OCI-M2 (cell line): ENCODE data around the gene GAB2.

ENCODE experiments used
- DNase-seq: peaks from one replicate; lab custom pipeline; 2025; ENCODE audit not compliant: unreplicated experiment; lab: John Stamatoyannopoulos, UW

GAB2 gene

DNA sequence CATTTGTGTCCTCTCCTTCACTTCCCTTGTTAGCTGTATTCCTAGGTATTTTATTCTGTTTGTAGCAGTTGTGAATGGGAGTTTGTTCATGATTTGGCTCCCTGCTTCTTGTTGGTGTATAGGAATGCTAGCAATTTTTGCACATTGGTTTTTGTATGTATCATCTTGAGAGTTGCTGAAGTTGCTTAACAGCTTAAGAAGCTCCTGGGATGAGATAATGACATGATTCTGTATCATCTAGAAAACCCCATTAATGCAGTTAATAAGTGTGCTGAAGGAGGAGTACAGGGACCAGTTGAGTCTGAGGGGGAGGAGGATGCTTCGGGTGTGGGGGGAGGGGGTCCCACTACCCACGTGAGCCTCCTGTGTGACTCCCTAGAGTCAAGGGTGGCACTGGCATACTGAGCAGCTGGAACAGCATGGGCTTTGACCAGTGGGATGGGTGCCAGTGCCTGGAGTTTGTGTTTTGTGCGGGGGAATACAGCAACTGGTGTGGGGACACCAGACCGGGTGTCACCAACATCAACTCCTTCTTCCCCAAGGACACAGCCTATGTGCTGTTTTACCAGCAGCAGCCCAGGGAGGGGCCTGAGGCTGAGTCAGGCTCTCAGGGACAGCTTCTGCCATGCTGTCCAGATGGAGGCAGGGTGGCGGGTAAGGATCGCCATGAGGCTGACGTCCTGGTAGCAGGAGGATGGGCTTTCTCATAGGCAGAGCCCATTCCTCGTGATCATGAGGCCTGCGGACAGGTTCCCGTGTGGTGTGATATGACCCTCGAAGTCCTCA lies 204.8 kb downstream of the GAB2 start:
- DNase-seq: no peak

DNA sequence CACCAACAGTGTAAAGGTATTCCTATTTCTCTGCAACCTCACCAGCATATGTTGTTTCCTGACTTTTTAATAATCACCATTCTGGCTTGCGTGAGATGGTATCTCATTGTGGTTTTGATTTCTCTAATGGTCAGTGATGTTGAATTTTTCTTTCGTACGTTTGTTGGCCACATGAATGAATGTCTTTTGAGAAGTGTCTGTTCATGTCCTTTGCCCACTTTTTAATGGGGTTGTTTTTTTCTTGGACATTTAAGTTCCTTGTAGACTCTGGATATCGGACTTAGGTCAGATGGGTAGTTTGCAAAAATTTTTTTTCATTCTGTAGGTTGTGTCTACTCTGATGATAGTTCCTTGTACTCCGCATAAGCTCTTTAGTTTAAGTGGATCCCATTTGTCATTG lies 206.1 kb downstream of the GAB2 start:
- DNase-seq: no peak

GRCh38 chr11:78210000-78210608 lies 207.5 kb downstream of the GAB2 start:
- DNase-seq: no peak

DNA sequence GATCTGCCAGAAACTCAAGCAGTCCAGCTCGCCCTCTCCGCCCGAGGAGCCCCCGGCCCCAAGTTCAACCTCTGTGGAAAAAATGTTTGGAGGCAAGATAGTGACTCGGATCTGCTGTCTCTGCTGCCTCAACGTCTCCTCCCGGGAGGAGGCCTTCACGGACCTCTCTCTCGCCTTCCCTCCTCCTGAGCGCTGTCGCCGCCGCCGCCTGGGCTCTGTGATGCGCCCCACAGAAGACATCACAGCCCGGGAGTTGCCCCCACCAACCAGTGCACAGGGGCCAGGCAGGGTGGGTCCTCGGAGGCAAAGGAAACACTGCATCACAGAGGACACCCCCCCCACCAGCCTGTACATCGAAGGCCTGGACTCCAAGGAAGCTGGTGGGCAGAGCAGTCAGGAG lies 208.1 kb downstream of the GAB2 start:
- no peak for DNase-seq

DNA sequence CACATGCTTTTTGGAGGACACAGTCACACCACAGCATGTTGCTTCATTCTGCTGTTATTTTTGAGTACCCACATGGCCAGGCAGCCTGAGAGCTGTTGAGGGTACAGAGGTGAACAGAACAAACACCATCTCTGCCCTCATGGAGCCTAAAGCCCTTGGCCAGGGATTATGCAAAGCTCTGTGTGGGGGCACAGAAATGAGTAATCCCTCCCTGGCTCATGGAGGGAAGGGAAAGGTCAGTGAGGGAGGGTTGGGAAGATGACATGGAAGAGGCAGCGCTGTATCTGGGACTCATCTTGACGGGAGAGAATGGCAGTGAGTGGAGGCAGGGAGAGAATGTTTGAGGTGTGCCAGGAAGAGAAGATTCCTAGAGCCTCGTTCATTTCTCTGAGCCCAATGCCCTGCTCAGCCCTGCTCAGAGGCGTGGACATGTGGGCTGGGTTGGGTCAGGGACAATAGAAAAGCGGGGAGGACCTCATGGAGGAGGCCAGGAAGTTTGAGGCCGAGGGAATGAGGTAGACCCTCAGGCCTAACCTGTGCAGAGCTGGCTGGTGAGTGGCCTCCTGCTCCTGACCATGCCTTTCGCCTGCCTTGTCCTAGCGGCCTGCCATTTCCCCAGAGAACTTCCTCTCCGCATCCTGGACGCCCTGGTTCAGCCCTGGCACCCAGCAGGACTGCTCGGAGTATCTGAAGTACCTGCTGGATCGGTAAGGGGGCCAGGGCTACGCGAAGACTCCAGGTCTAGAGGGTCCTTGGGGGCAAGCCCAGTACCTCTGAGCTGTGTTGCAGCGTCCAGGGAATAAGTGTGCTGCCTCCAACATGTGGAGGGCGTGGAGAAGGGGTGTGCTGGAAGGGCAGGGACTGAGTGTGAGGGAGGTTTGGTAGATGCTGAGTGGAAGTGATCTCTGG lies 209.1 kb downstream of the GAB2 start:
- DNase-seq: no peak

- DNase-seq: no peak
Observed at GRCh38 chr11:78207532-78208256, 209.9 kb downstream of the GAB2 start.

GRCh38 chr11:78205691-78206090 lies 211.9 kb downstream of the GAB2 start:
- DNase-seq: no peak

- DNase-seq: no peak
Observed at GRCh38 chr11:78205256-78205655, 212.4 kb downstream of the GAB2 start.

- DNase-seq: no peak
Observed at GRCh38 chr11:78203184-78203583, 214.4 kb downstream of the GAB2 start.

DNA sequence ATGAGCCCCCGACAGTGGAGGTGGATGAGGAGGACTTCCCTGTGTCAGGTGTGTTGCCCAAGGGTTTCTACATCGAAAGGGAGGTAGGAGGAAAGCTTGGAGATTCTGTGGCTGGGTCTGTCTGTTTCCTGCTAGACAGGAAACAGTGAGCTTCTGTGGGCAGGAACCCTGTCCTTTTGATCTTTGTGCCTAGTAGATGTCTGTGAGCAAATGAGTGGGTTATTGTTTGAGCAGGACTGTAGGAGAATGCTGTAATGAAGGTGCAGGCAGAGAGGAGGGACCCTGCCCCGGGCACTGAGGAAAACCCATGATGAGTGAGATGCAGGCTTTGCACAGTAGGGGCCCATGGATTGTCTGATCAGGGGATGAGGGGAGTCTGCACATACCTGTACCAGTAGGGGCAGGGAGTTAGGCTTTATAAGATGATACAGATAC lies 214.9 kb downstream of the GAB2 start:
- DNase-seq: no peak

GRCh38 chr11:78201096-78201818 lies 216.4 kb downstream of the GAB2 start:
- no peak for DNase-seq

- no peak for DNase-seq
Observed at GRCh38 chr11:78200553-78200952, 217.1 kb downstream of the GAB2 start.

DNA sequence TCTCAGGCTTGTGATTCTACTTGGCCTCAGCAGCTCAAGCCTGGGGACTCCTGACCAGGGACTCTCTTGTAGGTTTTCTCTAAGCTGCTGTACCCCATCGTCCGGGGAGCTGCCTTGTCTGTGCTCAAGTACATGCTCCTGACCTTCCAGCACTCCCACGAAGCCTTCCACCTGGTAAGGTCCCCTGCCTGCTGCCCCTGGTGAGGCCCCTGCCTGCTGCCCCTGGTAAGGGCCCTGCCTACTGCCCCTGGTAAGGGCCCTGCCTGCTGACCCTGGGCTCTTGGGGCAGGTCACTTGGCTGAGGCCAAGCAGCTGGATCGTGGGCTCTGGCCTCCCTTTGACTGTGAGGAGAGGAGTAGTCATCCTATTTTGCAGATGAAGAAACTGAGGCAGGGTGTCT lies 217.6 kb downstream of the GAB2 start:
- DNase-seq: no peak

GRCh38 chr11:78199653-78200015 lies 218.0 kb downstream of the GAB2 start:
- DNase-seq: no peak

DNA sequence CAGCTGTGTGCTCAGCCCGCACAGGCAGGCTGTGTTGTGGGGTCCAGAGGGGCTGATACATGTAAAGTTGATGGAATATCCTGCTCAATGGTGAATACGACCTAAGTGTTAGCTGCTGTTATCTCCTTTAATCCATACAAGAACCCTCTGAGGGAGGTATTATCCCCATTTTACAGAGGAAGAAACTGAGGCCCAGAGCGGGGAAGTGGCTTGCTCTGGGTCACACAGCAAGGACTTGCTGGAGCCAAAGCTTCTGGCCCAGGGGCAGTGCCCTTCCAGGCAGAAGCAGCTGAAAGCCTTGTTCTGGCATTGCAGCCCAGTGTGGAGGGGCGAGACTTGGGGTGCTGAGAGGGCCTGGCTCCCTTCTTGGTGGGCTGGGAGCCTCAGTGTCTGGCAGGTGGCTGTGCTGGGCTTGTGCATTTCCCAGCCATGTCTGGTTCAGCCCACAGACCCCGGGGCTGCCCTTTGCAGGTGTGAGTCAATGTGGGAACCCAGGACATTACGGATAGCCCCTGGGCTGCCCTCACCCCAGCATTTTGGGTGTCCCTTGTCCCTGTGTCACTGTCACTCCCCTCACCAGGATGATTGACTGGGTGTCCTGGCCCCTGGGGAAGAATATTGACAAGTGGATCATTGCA lies 218.5 kb downstream of the GAB2 start:
- no peak for DNase-seq

DNA sequence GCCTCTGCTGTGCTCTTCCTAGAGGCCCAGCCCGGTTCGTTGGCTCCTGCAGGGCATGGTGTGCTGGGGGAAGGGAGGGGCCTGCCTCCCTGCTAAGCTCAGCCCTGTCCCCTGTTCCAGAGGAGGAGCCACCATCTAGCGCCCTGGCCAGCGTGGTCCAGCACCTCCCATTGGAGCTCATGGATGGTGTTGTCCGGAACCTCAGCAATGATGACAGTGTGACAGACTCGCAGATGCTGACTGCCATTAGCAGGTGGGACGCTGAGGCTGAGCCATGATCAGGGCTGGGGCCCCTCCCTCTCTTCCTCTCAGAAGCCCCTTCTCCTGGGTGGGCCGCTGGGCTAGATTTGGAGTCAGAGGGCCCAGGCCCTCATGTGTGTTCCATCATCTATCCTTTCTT lies 219.8 kb downstream of the GAB2 start:
- DNase-seq: no peak

DNA sequence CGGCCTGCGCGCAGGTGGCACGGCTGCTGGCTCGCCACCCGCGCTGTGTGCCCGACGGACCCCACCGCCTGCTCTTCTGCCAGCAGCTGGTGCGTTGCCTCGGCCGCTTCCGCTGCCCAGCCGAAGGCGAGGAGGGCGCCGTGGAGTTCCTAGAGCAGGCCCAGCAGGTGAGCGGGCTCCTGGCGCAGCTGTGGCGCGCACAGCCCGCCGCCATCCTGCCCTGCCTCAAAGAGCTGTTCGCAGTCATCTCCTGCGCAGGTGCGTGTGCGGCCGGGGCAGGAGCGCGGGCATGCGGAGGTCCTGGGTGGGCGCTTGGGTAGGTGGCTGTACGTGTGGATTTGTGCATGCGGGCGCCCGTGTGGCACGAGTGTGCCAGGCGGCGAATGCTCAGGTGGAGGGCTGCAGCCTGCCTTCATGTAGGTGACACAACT lies 220.9 kb downstream of the GAB2 start:
- DNase-seq: no peak

- DNase-seq: no peak
Observed at GRCh38 chr11:78195917-78196560, 221.6 kb downstream of the GAB2 start.

- DNase-seq: no peak
Observed at GRCh38 chr11:78194490-78194889, 223.1 kb downstream of the GAB2 start.
